HAP-1 (cell line): Measurements from ENCODE around the gene ANXA2.

Source experiments
- DNase-seq, 2 experiments: peaks; one replicate each; pipeline ENCODE4 v3.0.0-alpha.2; 2016 to 2020; ENCODE audit warnings: low spot score in 2 of 2
- H3K27me3 ChIP-seq: fragments of 250-450 bp; sonication (Bioruptor Pico); 2 replicates; pipeline ENCODE4 v1.5.1; 2020; ENCODE audit warnings: low read depth, mild to moderate bottlenecking, moderate library complexity
- H3K36me3 ChIP-seq: fragments of 250-450 bp; sonication (Bioruptor Pico); replicated peaks from 2 replicates; pipeline ENCODE4 v1.5.1; 2020; ENCODE audit warnings: mild to moderate bottlenecking
- H3K4me1 ChIP-seq: fragments of 250-450 bp; sonication (Bioruptor Pico); 2 replicates; pipeline ENCODE4 v1.5.1; 2020; ENCODE audit warnings: mild to moderate bottlenecking
- H3K4me3 ChIP-seq: fragments of 250-450 bp; sonication (Bioruptor Pico); 2 replicates; pipeline ENCODE4 v1.5.1; 2020; ENCODE audit warnings: mild to moderate bottlenecking, moderate library complexity
- H3K9me3 ChIP-seq: fragments of 250-450 bp; sonication (Bioruptor Pico); 2 replicates; pipeline ENCODE4 v1.5.1; 2020; ENCODE audit warnings: mild to moderate bottlenecking, moderate library complexity
- in situ Hi-C: fragments of 300-500 bp; cut with MboI; formaldehyde crosslinking; loops from 3 replicates; pipeline ENCODE4 v1.14.3; 2020; ENCODE audit warnings: low sequenced_read_pairs, inconsistent platforms, mixed read lengths

Gene ANXA2

GRCh38 chr15:60397772-60398445, at the start of gene ANXA2:
Gene ANXA2 (minus strand): TSS chr15:60397986. CDS start chr15:60386075, 11,911 bp downstream.
- H3K4me1 ChIP-seq: peaks cover 58% of the 10 kb centered on the region

GRCh38 chr15:60444289-60444912, 46.6 kb upstream of the ANXA2 start:
- no peaks in the 10 kb centered on the region for H3K9me3 ChIP-seq
- H3K4me3 ChIP-seq: no peak overlapping the region
- in situ Hi-C loops: loop anchor here (5.0 kb wide), 1 partner anchor 82 kb away; no protein-coding TSS in a partner anchor
- H3K4me1 ChIP-seq: no peaks in the 10 kb centered on the region
- no peaks in the 10 kb centered on the region for H3K27me3 ChIP-seq
- no peak for DNase-seq
- peaks cover 38% of the 10 kb centered on the region for H3K36me3 ChIP-seq

More at GRCh38 chr15:60397772-60398445, at the start of gene ANXA2:
- Histone ChIP-seq H3K36me3 (peaks cover 42% of the 10 kb centered on the region), H3K9me3 (no peaks in the 10 kb centered on the region), H3K4me3 (peak within 1 kb of the TSS; percentile 89), H3K27me3 (no peaks in the 10 kb centered on the region; the same call in 1 of the 2 replicates)
- in situ Hi-C loops: no loop called here
- DNase-seq: peak; percentile 81 to 91

DNA sequence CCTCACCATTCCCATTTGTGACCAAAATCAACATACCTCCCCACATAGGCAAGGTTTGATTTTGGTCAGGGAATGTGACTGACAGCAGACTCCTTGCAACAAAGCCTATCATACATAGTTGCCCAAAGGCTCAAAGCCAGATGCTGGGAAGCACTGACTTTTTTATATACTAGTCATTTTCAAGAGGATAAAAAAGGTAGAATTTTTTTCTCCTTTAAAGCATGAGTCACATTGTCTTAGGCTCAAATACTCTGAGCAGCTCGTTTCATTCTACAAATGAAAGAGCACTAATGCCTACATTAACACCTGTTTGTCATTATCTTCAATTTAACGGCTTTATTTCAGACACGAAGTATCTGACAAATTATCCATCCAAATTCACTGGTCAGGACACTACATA, 45.0 kb upstream of the ANXA2 start:
- no peak for DNase-seq
- in situ Hi-C loops: loop anchor here (5.0 kb wide), 1 partner anchor 80 kb away; no protein-coding TSS in a partner anchor
- peaks cover 26% of the 10 kb centered on the region for H3K36me3 ChIP-seq

DNA sequence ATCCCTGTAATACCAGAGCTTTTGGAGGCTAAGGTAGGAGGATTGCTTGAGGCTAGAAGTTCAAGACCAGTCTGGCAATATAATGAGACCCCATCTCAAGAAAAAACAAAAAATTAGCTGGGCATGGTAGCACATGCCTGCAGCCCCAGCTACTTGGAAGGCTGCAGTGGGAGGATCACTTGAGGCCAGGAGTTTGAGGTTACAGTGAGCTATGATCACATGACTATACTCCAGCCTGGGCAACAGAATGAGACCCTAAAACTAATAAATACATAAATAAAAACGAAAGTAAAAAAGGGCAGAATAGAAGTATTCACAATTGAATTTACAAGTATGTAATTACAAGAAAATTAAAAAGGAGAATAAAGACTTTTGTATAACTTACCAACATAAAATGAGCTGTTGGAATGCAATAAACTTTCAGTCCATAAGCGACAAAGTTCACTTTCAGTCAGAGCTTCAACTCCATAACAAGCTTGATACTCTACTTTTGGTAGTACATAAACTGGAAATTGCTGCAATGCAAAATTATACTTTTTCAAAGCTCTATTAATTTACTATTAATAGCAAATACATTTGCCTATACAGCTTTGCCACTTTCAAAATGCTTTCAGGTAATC, 44.4 kb upstream of the ANXA2 start:
- H3K9me3 ChIP-seq: no peaks in the 10 kb centered on the region
- H3K36me3 ChIP-seq: peaks cover 20% of the 10 kb centered on the region
- DNase-seq: no peak
- H3K27me3 ChIP-seq: no peaks in the 10 kb centered on the region
- in situ Hi-C loops: loop anchor here (5.0 kb wide), 1 partner anchor 80 kb away; no protein-coding TSS in a partner anchor
- no peak overlapping the region for H3K4me3 ChIP-seq
- H3K4me1 ChIP-seq: no peaks in the 10 kb centered on the region

More for the DNA sequence above, 45.0 kb upstream of the ANXA2 start:
- Histone ChIP-seq H3K4me1 (no peaks in the 10 kb centered on the region), H3K27me3 (no peaks in the 10 kb centered on the region), H3K4me3 (no peak overlapping the region), H3K9me3 (no peaks in the 10 kb centered on the region)

GRCh38 chr15:60441331-60441730, 43.5 kb upstream of the ANXA2 start:
- Histone ChIP-seq H3K9me3 (no peaks in the 10 kb centered on the region), H3K27me3 (no peaks in the 10 kb centered on the region), H3K4me1 (no peaks in the 10 kb centered on the region), H3K36me3 (peaks cover 19% of the 10 kb centered on the region), H3K4me3 (no peak overlapping the region)
- in situ Hi-C loops: loop anchor here (5.0 kb wide), 1 partner anchor 79 kb away; no protein-coding TSS in a partner anchor
- DNase-seq: no peak

DNA sequence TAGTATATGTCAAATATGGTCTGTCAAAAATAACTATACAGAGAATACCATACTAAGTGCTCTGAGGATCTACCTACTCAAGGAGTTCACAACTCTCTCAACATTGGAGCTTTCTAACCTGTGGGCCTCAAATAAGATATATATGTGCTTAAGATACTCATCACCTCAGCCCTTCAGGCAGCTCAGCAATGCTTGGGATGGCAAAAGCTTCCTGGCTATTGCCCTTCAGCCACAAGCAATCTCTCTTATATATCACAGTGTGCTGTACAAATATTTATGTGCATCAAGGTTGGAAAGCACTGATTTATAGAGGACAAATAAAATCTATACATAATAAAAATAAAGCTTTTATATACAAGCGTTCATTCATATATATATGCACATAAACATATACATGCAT, 40.9 kb upstream of the ANXA2 start:
- DNase-seq: no peak
- in situ Hi-C loops: no loop called here
- H3K27me3 ChIP-seq: no peaks in the 10 kb centered on the region
- H3K36me3 ChIP-seq: peaks cover 23% of the 10 kb centered on the region
- no peaks in the 10 kb centered on the region for H3K9me3 ChIP-seq
- H3K4me3 ChIP-seq: no peak overlapping the region
- no peaks in the 10 kb centered on the region for H3K4me1 ChIP-seq

- peaks cover 10% of the 10 kb centered on the region for H3K36me3 ChIP-seq
- no peak for DNase-seq
- no peaks in the 10 kb centered on the region for H3K4me1 ChIP-seq
- in situ Hi-C loops: no loop called here
- no peaks in the 10 kb centered on the region for H3K27me3 ChIP-seq
- no peaks in the 10 kb centered on the region for H3K9me3 ChIP-seq
- H3K4me3 ChIP-seq: no peak overlapping the region
Observed at GRCh38 chr15:60428935-60429334, 31.1 kb upstream of the ANXA2 start.

- DNase-seq: no peak
- H3K36me3 ChIP-seq: peaks cover 17% of the 10 kb centered on the region
- no peaks in the 10 kb centered on the region for H3K9me3 ChIP-seq
- no peak overlapping the region for H3K4me3 ChIP-seq
- no peaks in the 10 kb centered on the region for H3K27me3 ChIP-seq
- H3K4me1 ChIP-seq: peaks cover 4% of the 10 kb centered on the region; the same call in 1 of the 2 replicates
- in situ Hi-C loops: no loop called here
Observed at GRCh38 chr15:60426870-60427508, 29.2 kb upstream of the ANXA2 start.

DNA sequence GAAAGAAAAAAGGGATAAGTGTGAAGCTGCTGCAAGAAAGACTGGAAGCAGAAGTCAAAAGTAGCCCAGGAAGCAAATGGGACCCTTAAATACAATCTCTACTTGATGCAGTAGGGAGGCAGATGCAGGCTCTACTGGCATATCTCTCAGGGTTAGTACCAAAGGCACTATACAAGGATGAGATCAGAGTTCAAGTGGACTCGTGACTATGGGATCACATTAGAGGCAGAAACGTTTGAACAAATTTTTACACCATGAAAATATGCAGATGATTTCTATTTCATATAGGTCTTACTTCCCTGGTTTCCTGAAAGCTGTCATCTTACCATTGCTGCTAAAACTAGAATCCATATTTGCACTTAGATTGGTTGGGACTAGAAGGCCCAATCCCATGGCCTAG, 27.7 kb upstream of the ANXA2 start:
- in situ Hi-C loops: no loop called here
- H3K4me1 ChIP-seq: peaks cover 4% of the 10 kb centered on the region; the same call in 1 of the 2 replicates

GRCh38 chr15:60424006-60424405, 26.2 kb upstream of the ANXA2 start:
- peaks cover 4% of the 10 kb centered on the region; the same call in 1 of the 2 replicates for H3K4me1 ChIP-seq
- in situ Hi-C loops: no loop called here

More for the DNA sequence above, 27.7 kb upstream of the ANXA2 start:
- Histone ChIP-seq H3K36me3 (peaks cover 10% of the 10 kb centered on the region; the same call in 1 of the 2 replicates), H3K27me3 (no peaks in the 10 kb centered on the region), H3K4me3 (no peak overlapping the region), H3K9me3 (no peaks in the 10 kb centered on the region)
- no peak for DNase-seq

DNA sequence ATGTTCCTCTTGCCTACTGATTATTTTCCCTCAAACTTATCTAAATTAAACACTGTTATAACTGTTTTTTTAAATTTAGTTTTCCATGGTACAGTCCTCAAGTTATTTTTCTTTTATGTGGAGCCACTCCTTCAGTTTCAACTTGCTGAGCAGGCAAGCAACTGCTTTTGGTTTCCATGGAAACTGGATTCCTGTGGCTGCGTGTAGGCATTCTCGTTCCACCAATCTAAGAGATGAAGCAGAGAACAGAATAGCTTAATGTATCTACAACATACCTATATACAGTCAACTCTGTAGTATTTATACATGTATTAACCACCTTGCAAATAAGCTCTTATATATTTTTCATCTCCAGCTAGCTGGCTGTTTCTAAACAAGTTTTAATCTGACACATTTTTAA, 25.8 kb upstream of the ANXA2 start:
- Histone ChIP-seq H3K36me3 (peaks cover 10% of the 10 kb centered on the region; the same call in 1 of the 2 replicates), H3K4me1 (peaks cover 4% of the 10 kb centered on the region; the same call in 1 of the 2 replicates), H3K27me3 (no peaks in the 10 kb centered on the region), H3K4me3 (no peak overlapping the region), H3K9me3 (no peaks in the 10 kb centered on the region)
- DNase-seq: peak; percentile 53 to 70
- in situ Hi-C loops: no loop called here

More at GRCh38 chr15:60424006-60424405, 26.2 kb upstream of the ANXA2 start:
- Histone ChIP-seq H3K9me3 (no peaks in the 10 kb centered on the region), H3K4me3 (no peak overlapping the region), H3K27me3 (no peaks in the 10 kb centered on the region), H3K36me3 (peaks cover 10% of the 10 kb centered on the region; the same call in 1 of the 2 replicates)
- no peak for DNase-seq

DNA sequence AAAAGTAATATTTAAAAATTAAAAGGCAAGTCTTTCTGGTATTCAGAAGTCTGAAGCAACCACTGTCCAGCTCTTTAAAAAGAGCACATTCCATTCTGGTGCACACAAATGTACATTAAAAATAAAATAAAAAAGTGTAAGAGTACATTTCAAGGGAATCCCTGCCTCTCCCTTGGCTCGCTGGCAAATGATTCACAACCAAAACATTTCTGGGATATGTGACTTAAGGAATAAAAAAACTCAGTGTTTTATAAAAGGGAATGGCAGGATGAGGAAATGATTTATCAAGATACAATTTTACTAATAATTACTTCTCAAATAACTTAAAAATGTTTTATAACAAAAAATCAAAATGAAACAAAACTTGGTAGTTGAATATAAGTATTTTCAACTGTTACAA, 23.8 kb upstream of the ANXA2 start:
- H3K4me1 ChIP-seq: peaks cover 4% of the 10 kb centered on the region; the same call in 1 of the 2 replicates
- no peak overlapping the region for H3K4me3 ChIP-seq
- in situ Hi-C loops: no loop called here
- H3K27me3 ChIP-seq: no peaks in the 10 kb centered on the region
- H3K9me3 ChIP-seq: no peaks in the 10 kb centered on the region
- H3K36me3 ChIP-seq: peaks cover 7% of the 10 kb centered on the region; the same call in 1 of the 2 replicates
- no peak for DNase-seq

DNA sequence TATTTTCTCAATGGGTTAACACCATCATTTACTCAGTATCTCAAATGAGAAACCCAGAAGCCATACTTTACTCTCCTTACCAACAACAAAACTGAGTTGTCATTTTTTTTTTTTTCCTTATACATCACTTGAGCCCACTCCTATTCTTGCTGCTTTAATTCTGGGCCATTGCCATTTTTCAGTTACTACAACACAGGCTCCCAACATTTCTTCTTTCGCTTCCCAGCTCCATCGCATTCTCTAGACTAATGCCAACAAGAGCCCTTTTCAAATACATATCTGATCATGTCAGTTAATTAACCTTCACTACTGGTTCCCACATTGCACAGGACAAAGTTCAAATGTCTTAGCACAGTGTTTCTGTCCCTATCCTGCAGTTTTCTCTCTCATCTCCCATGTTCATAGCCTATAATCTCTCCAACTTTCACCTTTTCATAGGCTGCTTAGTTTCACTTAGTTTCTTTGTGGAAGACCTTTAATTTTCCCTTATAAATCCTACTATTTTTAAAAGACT, 22.5 kb upstream of the ANXA2 start:
- H3K4me3 ChIP-seq: no peak overlapping the region
- H3K4me1 ChIP-seq: peaks cover 4% of the 10 kb centered on the region; the same call in 1 of the 2 replicates
- H3K27me3 ChIP-seq: no peaks in the 10 kb centered on the region
- H3K9me3 ChIP-seq: no peaks in the 10 kb centered on the region
- DNase-seq: no peak
- in situ Hi-C loops: no loop called here
- peaks cover 7% of the 10 kb centered on the region; the same call in 1 of the 2 replicates for H3K36me3 ChIP-seq
